Right renal pelvis (tissue), 4 donors: ENCODE results near the gene PACSIN3. TPM values are rescaled to one million over a fixed set of nuclear protein-coding genes. Genes with fewer than 3 reads are reported as not detected.
A peak's percentile ranks its signal among the peaks of the same experiment; 100 is the strongest.

Experiments
- DNase-seq, 4 donors: peaks; one replicate each; pipeline ENCODE4 v3.0.0-alpha.2; 2013; ENCODE audit warnings: low read depth in 4 of 4, low spot score in 3 of 4, missing footprints in 1 of 4
- polyA plus RNA-seq, 4 donors: library from polyadenylated mRNA; unstranded; fragments of 120-200 nt; gene quantifications; one replicate each; pipeline ENCODE4 v1.2.1, GENCODE V29; 2013; ENCODE audit not compliant: insufficient read length in 4 of 4

The PACSIN3 gene
- polyA plus RNA-seq, 4 donors, result 28.1 to 42.0 (median 31.3) TPM

DNA sequence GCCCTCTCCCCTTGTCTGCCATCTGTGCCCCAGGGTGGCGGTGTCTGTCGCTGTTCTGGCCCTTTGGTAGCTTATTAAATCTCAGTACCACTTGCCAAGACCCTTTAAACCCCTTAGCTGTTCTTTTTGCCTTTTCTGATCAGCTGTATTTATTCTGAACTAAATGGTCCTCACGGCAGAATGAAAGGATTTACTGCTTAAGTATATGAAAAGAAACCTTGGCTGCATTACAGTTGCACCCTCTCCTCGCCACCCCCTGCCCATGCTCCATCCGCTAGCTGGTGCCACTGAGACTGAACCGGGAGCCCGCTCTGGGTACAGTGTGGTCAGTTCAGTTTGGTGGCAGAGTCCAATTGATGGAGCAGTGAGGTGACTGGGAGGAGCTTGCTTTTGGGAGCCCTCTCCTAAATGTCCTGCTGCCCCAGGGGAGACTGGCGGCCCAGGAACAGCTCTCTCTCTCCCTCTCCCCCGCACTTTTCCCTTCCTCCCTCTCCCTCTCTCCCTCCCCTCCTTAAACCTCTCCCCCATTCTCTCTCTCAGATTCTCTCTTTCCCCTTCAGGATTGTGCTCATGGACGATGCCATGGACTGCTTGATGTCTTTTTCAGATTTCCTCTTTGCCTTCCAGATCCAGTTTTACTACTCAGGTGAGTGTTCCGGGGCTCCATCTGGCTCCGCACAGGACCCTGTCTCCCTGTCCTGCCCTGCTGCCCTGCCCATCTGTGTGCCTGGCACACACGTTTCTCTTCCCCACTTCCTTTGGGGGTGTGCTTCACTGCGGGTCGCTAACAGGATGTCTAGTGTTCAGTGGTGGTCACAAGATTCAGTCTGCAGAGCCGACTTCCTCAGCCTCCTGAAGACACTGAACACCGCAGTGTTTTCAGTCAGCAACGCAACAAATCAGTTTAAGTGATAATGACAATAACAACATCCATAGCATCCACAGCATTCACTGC, 31.3 kb downstream of the PACSIN3 start:
- no peak for DNase-seq

DNA sequence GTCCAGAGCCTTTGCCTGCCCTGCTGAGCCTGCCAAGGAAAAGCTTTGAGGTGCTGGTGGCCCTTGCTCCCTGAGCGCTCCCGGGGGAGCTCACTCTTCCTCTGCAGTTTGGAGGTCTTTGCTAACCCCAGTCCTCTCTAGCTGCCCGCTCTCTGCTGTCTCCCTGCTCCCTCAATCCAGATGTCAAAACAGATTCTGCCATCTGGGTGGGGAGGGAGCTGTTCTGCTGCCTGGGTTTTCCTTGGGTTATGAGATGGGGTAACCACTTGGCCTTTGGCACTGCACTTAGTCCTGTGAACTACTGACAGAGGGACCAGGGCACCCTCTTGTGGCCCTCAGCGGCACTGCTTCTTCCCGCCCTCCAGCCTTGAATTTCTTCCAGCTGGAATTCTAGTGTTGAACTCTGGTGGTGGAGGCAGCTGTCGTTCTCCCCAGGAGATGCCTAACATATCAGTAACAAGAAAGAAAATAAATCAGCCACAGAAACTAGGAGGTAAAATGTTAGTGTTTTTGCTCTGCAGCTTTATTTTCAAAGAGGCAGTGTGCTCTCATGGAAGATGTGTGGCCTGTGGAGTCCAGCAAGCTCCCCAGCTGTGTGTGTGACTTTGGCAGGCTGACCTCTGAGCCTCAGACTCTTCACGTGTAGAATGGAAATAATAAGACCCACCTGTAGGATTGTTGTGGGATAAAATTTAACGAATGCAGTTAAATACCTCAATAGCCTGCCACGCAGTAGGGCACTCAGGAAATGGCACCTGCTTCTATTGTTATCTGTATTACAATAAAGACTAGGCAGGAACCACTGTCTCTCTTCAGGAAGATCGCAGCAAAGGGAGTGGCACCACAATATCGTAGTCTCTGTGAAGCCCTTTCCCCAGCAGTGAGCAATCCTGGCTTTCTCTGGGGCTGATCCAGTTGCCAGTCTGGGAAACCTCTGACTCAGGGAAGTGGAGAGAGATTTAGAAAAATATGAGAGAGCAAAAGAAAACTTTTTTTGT, 33.0 kb downstream of the PACSIN3 start:
- DNase-seq, result peak; percentile 57 to 74 (median 60)

DNA sequence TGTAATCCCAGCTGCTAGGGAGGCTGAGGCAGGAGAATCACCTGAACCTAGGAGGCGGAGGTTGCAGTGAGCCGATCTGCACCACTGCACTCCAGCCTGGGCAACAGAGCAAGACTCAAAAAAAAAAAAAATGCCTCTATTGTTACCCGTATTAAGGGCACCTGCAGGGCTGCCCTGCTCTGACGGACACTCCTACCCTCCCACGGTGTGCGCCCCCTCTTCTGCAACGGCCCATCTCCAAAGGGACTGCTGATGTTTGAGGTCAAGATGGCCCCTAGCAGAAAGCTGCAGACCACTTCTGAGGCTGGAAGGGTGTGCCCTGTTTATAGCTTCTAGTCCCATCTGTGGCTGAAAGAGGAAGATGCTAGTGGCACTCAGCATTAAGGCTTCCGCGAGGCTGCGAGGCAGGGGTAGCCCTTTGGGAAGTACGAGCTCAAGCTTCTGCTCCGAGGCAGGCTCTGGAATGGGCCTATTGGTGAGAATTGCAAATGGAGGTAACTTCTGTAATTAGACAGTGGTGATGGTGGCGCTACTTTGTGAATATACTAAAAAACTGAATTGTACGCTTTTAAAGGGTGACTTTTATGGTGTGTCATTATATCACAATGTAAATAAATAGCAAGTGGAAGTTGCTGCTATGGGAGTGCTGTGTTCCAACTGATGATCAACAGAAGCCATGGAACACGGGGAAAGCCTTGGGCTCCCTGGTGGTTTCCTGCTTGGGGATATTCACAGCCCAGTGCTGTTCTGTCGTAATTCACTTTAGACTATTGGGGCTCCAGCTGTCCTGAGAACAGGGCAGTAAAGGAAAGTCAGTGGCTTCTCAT, 33.9 kb downstream of the PACSIN3 start:
- DNase-seq, result no peak

DNA sequence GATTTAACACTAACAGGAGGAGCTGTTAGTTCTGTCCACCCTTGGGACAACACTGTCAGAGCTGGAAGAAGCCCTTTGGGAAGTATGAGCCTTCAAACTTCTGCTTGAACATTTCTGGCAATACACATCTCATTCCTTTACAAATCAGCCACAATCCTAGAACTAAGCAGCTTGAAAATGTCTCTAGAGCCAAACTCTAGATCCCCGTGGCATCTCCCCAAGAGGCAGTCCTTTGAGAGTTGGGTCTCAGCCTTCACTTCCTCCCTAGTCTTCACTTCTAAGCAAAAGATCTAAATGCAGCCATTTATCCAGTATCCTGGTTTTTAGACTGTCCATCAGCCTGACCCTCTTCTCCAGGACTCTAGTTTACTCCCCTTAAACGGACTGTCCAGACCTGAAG, 36.5 kb downstream of the PACSIN3 start:
- DNase-seq, result no peak

DNA sequence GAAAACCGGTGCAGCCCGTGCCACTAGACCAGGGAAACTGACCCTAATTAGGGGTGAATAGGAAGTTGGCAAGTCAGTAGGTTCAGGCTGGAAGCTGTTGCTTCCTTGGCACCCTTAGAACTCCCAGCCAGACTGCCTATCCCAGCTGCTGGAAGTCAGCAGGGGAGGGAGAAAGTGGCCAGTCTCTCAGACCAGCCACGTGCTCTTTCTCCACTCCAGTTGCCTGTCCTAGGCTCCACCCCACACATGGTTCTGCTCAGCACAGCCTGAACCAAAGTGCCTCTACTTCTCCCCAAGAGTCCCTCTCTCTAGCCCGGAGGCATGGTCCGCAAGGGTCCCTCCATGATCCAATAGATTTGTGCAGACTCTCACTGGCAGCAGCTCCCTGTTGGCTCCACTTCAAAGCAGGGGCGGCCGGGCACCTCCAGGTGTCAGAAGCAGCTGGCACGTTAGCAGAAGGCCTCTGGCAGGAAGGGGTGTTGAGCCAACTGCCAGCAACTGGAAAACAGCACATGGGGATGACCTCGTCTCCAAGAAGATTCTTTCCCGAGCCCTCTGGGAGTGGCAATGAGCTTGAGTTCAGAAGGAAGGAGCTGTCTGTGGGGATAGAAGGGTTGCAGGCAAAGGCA, 37.2 kb downstream of the PACSIN3 start:
- DNase-seq, result no peak

DNA sequence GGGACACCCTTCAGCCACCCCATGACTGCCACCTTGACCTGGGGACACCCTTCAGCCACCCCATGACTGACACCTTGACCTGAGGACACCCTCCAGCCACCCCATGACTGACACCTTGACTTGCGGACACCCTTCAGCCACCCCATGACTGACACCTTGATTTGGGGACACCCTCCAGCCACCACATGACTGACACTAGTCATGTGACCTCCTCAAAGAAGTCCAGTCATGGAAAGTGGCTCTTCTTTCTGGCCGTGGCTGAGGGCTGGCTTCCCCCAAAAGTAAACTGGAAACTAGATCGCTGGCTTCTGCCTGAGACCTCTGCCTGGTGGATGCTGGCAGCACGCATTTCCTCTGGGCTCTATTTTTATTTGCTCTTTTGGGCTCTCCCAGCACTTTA, 38.0 kb downstream of the PACSIN3 start:
- no peak for DNase-seq

DNA sequence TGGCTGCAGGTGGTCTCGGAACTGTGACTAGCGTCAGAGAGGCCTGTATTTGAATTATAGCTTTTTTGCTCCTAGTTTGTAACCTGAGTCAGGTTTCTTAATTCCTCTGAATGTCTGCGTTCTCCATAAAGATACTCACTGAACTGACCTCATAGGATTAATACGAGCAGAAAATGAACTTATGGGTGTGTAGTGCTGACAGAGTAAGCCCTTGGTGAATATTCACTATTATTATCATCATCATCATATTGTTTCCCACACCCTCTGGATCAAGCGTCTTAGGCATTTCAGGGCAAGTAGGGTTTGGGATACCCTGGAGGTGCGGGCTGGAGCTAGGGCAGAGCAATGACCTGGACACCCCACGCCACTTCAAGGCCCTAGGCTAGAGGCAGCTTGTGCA, 38.6 kb downstream of the PACSIN3 start:
- no peak for DNase-seq

DNA sequence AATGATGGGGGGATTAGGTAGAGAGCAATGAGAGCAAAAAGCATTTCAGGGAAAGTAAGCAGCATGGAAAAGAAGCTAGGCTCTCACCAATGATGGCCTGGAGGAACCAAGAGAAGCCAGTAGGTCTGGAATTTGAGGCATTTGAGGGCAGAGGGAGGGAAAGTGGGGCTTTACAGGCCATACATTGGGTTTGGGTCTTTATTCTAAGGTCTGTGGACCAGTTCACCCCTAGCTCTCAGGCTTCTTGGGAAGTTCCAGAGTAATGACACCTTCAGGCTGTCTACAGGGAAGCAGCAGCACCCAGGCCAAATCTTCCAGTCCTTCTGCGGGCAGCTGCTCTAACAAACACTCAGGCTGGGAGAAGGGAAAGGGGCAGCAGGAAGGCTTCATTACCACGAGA, 39.0 kb downstream of the PACSIN3 start:
- no peak for DNase-seq

DNA sequence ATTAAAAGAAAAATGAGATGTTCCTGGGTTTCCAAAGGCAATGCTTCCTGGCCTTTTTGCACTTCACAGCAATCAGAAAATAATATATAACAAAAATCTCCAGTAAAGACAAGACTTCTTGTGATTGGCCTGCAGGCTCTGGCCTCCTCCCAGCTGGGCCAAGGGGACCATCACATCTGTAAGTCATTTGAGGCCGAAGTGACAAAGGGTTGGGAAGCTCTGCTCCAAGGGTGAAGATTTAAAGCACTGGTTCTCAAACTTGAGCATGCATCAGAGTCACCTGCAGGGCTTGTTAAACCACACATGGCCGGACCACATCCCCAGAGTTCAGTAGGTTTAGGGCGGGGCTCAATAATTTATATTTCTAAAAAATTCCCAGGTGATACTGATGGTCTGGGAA, 41.7 kb downstream of the PACSIN3 start:
- no peak for DNase-seq

DNA sequence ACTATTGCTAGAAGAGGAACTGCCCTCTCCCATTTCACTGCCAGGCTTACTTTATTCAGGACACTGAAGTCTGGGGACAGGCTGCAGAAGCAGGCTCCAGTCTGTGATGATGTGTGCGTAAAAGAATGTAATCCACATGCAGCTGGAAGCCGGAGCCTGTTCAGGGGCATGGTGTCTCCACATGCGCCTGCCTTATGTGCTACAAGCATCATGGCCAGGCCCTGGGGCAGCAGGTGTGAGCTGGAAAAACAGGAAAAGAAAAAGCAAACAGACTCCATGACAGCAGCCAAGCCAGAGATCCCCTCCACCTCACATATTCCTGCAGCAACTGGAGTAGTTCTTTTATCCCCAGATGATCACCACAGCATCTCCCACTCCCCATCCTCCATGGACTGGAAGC, 42.9 kb downstream of the PACSIN3 start:
- no peak for DNase-seq

DNA sequence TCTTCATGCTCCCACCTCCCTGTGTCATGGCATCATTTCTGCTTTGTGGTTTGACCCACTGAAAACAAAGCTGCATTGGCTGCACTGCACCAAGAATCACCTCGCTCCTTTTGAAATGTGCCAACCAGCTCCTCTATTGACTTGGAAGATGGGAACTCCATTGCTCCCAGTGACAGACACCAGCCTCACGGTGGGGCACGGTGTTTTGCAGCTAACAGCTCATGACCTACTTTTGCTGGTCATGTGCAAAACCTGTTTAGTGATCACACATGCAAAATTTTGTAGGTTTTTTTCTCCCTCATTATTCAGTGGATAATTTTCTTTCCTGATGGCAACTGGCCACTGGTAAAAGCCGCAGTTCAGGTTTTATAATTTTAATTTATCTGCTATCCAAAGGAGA, 46.4 kb downstream of the PACSIN3 start:
- no peak for DNase-seq

DNA sequence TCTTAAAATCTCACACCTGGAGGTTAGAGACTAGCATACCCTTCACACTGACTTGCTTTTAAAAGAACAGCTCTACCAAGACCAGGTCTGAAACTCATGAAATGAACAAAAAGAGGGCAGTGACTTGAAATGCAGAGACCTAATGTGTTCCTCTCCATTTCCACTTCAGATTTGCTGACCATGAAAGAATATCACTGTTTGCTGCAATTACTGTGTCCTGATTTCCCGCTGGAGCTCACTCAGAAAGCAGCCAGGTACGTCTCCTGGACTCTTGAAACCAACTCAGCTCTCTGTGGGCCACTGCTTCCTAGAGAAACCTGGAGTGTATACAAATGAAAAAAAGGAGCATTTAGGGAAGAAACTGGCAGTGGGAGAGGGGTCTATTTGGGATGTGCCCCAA, 48.8 kb downstream of the PACSIN3 start:
- no peak for DNase-seq

DNA sequence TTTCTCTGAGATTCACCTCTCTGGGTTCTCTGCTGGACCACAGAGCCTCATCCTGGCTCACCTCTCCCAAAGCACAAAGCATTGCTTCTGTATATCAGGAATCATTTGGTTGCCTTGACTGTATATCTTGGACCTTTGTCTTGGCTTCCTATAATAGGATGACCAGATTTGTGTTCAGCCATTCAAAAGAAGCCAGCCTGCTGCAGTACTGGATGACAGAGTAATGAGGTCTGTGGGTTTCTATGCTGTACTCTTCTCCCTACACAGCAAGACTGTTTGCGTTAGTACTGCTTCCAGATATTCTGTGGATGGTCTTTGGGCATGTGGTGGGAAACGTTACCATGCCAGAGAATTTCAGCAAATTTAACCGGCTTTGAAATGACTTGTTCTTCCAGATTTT, 49.3 kb downstream of the PACSIN3 start:
- DNase-seq, result no peak

DNA sequence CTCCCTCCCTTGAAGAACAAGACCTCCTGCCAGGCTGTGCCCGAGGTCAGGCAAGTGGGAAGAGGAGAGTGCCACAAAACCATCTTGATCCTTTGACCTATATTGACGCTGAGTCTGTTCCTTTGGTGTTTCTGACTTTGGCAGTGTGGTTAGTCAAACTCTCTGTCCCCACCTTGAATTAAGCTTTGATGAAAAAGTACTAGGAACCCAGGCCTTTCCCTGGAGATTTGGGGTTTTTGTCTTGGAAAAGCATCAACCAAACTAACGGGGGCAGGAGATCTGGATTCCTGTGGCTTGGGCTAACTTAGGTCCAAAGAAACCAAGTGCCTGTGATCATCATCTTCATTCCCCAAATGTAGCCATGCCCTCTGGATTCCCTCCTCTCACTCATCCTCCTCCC, 49.9 kb downstream of the PACSIN3 start:
- no peak for DNase-seq

DNA sequence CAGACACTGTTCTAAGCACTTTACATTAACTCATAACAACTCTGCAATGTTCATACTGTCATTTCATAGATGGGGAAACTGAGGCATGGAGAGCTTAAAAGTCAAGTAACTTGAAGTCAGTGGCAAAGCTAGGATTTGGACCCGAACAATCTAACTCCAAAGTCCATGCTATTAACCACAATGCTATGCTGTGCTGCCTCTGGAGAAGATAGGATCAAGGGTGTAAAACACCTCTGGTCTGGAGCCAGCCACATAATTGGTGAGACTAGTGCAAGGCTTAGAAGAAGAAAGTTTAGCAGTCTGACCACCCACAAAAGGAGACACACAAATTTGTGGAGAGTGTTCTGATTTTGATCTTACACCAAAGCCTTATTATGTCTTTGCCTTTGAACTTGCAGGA, 53.3 kb downstream of the PACSIN3 start:
- DNase-seq, result no peak

DNA sequence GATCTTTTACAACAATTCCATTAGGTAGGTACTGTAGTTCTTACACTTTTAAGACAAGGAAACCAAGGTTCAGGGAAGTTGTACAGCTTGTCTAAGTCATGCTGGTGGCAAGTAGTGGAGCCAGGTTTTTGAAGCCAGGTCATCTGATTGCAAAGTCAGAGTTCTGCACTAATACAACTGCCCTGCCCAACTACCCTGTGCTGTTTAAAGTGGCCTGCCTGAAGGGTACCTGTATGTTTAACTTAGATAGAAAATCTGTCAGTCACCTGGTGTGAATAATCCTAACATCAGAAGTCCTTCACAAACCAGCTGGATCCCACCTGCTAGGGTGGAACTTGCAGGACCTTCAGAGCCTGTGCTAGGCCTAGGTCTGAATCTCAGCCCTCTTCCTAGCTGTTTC, 53.7 kb downstream of the PACSIN3 start:
- DNase-seq, result no peak

DNA sequence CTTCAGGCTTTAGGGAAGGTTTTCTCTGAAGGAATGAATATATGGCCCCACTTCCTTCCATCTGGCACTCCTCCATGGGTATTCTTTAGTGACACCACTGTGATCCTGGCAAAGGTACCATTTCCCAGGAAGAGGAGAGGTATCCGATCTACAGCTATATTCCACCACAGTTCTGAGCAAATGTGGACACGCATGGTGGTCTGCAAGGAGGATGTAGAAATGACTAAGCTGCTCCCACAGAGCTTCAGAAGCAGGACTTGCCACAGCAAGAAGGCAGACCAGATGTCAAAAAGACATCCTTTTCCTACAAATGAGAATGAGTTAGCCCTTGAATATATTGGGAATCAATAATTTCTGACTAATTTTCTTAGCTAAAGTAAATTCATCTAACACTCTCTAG, 55.1 kb downstream of the PACSIN3 start:
- no peak for DNase-seq

DNA sequence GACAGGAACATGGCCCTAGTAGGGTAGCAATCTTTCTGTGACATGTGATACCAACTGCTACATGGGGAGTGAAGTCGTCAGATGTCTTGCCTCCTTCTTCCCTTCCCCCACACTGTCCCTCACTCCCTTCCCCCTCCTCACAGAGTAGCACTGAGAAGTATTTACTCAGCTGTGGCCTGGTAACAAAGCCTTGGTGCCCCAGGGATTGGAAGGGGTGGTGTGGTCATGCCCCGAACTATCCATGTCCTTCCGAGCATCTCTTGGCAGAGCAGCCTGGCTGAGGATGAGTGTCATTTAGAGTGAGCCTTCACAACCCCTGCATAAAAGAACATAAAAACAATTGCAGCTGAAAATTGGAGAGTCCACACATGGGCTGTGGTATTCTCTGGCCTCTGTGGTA, 55.7 kb downstream of the PACSIN3 start:
- no peak for DNase-seq
